Measurements from ENCODE around the gene HIPK4.
"Not testable (repeated sequence)": the region's sequence is repeated elsewhere in the genome, so short reads cannot be mapped to it uniquely, and the experiment has no call there.

The HIPK4 gene

DNA sequence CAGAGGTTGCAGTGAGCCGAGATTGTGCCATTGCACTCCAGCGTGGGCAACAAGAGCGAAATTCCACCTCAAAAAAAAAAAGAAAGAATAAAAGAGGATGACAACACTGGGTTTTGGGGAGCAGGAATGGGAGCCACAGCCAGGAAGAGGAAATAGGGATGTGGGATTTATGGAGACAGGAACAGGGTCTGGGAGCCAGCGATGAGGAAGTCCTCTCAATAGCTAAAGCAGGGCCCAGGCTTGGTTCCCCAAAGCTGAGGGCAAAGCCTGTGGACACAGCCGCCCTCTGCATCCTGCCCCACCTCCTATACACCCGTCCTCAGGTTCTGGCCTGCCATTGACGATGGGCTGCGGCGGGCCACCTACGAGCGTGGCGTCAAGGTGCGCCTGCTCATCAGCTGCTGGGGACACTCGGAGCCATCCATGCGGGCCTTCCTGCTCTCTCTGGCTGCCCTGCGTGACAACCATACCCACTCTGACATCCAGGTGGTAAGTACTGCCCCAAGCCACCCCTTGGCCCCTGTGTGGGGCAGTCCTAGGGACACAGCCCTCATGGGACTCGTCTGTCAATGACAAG is 13.6 kb downstream of the HIPK4 start:
- in situ Hi-C loops (cut with MboI; ENCODE audit: low sequenced_read_pairs, unreplicated experiment): no loop called here
- no peak for DNase-seq (ENCODE audit: low spot score)
- TF ChIP-seq, protein P1, sequence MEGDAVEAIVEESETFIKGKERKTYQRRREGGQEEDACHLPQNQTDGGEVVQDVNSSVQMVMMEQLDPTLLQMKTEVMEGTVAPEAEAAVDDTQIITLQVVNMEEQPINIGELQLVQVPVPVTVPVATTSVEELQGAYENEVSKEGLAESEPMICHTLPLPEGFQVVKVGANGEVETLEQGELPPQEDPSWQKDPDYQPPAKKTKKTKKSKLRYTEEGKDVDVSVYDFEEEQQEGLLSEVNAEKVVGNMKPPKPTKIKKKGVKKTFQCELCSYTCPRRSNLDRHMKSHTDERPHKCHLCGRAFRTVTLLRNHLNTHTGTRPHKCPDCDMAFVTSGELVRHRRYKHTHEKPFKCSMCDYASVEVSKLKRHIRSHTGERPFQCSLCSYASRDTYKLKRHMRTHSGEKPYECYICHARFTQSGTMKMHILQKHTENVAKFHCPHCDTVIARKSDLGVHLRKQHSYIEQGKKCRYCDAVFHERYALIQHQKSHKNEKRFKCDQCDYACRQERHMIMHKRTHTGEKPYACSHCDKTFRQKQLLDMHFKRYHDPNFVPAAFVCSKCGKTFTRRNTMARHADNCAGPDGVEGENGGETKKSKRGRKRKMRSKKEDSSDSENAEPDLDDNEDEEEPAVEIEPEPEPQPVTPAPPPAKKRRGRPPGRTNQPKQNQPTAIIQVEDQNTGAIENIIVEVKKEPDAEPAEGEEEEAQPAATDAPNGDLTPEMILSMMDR (IDR thresholded peaks at IDR 0.05; ENCODE audit: borderline replicate concordance, control extremely low read depth, extremely low read depth, insufficient read depth, missing control alignments): no peak

DNA sequence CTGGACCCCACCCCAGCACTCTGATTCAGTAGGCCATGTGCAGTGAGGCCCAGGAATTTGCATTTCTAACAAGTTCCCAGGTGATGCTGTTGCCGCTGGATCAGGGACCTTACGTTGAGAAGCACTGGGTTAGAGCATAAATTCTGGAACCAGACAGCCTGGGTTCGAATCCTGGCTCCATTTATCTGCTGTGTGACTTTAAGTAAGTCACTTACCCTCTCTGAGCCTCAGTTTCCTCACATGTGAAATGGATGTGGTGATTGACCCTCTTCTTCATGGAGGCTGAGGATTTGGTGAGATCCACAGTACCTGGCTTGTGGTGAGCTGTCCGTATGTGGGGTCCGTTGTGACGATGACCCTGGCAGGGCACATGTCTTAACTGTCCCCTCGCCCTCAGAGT is 15.9 kb downstream of the HIPK4 start:
- no peak for DNase-seq (ENCODE audit: low spot score)
- TF ChIP-seq, protein P1 (IDR thresholded peaks at IDR 0.05; ENCODE audit: borderline replicate concordance, control extremely low read depth, extremely low read depth, insufficient read depth, missing control alignments): no peak
- in situ Hi-C loops (cut with MboI; ENCODE audit: low sequenced_read_pairs, unreplicated experiment): no loop called here

DNA sequence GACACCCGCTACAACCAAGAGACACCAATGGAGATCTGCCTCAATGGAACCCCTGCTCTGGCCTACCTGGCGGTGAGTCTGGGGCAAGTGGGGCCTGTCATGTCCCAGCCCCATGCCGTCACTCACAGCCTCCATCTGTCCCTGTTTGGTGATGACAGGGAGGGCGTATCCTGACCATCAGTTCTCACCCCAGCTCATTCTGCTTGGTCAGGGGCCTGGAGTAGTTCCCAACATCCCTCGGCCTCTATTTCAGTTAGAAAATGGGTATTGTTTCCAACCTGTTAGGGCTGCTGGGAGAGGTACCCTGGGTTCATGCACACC is 18.2 kb downstream of the HIPK4 start:
- no peak for DNase-seq (ENCODE audit: low spot score)
- in situ Hi-C loops (cut with MboI; ENCODE audit: low sequenced_read_pairs, unreplicated experiment): no loop called here
- TF ChIP-seq, protein P1 (IDR thresholded peaks at IDR 0.05; ENCODE audit: borderline replicate concordance, control extremely low read depth, extremely low read depth, insufficient read depth, missing control alignments): no peak

DNA sequence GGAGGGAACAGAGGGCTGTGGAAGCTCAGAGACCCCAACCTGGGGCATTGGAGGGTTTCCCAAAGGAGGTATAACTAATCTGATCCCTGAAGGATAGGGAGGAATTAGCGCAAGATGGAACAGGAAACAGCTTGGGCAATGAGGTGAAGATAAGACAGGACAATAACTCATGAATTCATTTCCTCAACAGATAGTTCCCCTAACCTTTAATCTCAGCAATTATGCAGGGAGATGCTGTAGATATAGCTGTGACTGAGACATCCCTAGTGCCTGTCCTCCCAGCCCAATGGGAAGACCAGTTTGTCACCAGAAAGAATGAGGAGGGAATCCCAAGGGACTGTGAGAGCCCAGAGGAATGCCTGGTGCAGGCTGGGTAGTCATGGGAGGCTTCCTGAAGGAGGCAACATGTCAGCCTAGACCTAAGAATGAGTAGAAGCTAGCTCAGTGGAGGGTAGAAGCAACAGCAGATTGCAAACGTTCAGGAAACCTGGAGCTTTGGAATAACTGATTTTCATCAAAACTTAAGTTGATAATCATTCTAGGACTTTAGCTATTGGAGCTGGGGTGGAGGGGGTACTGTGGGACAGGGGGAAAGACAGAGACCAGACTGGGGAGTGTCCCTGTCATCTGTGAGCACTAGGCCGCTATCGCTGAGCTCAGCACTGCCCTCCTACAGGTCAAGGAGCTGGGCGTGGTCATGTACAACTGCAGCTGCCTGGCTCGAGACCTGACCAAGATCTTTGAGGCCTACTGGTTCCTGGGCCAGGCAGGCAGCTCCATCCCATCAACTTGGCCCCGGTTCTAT is 18.8 kb downstream of the HIPK4 start:
- DNase-seq (ENCODE audit: low spot score): no peak
- TF ChIP-seq, protein P1 (IDR thresholded peaks at IDR 0.05; ENCODE audit: borderline replicate concordance, control extremely low read depth, extremely low read depth, insufficient read depth, missing control alignments): no peak
- in situ Hi-C loops (cut with MboI; ENCODE audit: low sequenced_read_pairs, unreplicated experiment): no loop called here

DNA sequence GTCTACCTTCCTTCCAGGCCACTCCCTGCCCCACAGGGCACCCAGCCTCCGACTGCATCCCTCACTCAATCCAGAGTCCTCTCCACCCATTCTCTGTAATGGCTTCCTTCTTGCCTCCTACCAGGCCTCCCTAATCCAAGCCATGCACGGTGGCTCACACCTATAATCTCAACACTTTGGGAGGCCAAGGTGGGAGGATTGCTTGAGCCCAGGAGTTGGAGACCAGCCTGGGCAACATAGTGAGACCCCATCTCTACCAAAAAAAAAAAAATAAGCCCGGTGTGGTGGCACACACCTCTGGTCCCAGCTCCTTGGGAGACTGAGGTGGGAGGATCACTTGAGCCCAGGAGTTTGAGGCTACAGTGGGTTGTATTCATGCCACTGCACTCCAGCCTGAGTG is 19.7 kb downstream of the HIPK4 start:
- DNase-seq (ENCODE audit: low spot score); in situ Hi-C loops (cut with MboI; ENCODE audit: low sequenced_read_pairs, unreplicated experiment): not testable (repeated sequence)

DNA sequence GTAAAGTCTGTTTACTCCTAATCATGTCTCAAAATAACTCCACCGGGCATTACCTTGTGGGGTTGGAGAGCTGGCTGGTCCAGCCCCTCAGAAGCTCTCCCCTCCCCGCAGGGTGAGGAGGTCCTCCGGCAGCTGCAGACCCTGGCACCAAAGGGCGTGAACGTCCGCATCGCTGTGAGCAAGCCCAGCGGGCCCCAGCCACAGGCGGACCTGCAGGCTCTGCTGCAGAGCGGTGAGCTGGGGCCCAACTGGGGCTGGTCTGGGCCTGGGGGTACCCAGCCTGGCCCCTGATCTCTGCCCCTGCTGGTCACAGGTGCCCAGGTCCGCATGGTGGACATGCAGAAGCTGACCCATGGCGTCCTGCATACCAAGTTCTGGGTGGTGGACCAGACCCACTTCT is 20.2 kb downstream of the HIPK4 start:
- in situ Hi-C loops (cut with MboI; ENCODE audit: low sequenced_read_pairs, unreplicated experiment): no loop called here
- no peak for DNase-seq (ENCODE audit: low spot score)
- TF ChIP-seq, protein P1 (IDR thresholded peaks at IDR 0.05; ENCODE audit: borderline replicate concordance, control extremely low read depth, extremely low read depth, insufficient read depth, missing control alignments): no peak

DNA sequence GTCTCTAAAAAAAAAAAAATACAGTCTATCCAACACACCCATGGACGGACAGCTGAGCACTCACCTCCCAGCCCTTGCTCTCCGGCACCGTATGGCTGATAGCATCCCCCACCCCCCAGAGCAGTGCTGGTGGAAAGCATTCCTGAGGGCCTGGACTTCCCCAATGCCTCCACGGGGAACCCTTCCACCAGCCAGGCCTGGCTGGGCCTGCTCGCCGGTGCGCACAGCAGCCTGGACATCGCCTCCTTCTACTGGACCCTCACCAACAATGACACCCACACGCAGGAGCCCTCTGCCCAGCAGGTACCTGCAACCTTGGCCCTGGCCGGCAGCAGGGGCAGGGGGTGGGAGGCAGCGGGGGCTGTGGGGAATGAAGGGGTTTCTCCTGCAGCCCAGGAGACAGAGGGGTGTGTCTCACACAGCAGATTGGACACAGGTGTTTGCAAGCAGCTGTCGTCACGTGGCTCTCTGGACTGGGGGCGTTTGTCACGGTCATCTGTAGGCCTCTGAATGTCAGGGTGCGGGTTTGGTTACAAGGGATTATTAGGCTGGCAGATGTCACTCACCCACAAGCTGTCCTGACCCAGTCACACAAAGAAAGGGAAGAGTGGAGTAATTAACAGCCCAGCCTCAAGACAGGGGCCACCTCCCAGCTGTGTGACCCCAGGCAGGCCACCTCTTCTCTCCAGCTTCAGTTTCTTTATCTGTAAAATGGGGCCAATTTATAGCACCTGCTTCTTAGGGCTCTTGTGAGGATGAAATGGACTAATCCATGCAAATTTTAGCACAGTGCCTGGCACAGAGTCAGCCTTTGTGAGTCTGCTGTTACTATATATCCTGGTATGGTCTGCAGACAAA is 22.2 kb downstream of the HIPK4 start:
- in situ Hi-C loops (cut with MboI; ENCODE audit: low sequenced_read_pairs, unreplicated experiment): no loop called here
- no peak for DNase-seq (ENCODE audit: low spot score)
- TF ChIP-seq, protein P1 (IDR thresholded peaks at IDR 0.05; ENCODE audit: borderline replicate concordance, control extremely low read depth, extremely low read depth, insufficient read depth, missing control alignments): no peak
